NCI-H1417 treated with DMSO at 0.1 percent for 48 hours (cell line): ENCODE results near the gene SUSD6.
"Not testable (repeated sequence)": the region's sequence is repeated elsewhere in the genome, so short reads cannot be mapped to it uniquely, and the experiment has no call there.

Experiments
- DNase-seq: peaks from one replicate; lab custom pipeline; 2025; lab: John Stamatoyannopoulos, UW

Gene SUSD6

GRCh38 chr14:69620981-69621380 is 9.6 kb downstream of the SUSD6 start:
- DNase-seq, result no peak

DNA sequence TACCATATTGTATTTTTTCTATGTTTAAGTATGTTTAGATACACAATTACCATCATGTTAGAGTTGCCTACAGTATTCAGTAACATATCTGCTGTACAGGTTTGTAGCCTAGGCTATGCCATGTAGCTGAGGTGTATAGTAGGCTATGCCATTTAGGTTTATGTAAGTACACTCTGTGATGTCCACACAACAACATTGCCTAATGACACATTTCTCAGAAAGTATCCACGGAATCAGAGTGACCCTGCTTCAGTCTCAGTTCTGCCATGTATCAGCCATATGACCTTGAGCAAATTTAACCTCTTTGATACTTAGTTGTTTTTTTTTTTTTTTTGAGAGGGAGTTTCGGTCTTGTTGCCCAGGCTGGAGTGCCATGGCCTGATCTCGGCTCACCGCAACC is 12.7 kb downstream of the SUSD6 start:
- no peak for DNase-seq

DNA sequence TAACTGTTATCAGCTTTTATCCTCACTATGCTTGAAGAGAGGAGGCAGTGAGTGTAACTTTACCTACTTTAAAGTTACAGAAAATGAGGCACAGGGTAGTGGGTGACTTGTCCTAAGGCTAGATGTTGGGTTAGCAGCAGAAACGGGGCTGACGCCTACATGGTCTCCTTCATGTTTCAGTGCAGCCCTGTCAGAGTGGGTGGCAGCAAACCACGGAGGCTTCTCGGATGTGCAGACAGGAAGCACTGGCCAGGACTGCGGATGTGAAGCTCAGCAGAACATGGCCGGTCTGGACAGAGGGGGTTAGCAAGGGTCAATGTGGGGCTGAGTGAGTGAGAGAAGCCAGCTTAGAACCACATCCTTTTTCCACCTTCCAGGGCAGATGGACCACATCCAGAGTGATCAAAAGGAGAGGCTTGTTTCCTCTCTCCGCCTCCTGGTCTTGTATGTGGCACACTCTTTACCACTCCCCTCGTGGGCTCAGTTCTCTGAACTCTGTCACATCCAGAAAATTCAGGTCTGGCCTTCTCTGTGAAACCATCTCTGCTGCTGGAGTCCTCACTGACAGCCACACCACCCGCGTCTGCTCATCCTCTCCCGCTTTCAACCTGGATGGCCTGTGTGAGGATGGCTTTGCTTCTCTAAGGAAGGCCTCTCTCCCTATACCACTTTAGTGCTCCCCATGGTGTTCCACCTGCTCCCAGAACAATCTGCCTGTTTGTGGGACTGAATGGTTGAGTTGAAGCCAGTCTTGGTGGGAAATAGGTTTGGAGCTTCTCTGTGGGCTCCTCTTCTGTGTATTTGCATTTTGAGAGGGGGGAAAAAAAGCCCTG is 14.1 kb downstream of the SUSD6 start:
- DNase-seq, result no peak

- no peak for DNase-seq
Measured at GRCh38 chr14:69626132-69626500, 14.7 kb downstream of the SUSD6 start.

GRCh38 chr14:69629225-69630127 is 18.1 kb downstream of the SUSD6 start:
- DNase-seq, result no peak

DNA sequence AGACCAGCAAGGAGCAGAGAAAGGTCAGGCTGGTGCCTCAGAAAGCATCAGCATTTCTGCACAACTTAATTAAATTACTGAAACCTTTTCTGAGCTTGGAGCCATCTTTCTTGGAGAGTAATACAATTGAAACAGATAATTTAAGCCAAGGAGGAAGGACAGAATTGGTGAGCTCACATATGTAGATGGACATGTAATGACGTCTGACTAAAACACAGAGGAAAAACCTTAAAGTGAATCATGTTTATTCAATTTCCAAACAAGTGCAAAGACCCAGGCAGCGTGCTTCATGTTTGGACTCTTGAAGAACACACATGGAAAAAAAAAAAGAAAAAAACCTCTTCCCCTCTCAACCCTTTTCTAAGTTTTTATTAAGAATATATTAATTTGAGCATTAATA is 19.0 kb downstream of the SUSD6 start:
- no peak for DNase-seq

- DNase-seq, result no peak
Measured at GRCh38 chr14:69631509-69631908, 20.1 kb downstream of the SUSD6 start.

DNA sequence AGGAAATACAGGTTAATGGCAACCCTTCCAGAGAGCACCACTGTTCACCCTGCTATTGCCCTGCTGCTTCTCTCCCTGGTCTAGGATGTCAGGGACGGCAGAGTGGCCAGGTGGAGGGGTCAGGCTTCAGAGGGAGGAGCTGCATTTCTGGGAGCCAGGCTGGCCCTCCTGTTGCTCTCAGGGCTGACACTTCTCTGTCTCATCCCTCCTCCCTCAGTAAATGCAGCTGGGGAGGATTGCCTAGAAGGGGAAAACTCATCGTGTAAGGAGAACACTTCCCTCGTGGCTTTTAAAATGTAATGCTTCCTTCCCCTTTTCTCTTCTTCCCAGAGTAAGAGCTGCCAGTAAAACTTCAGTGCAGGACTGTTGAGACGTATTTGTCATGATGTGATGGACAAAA is 20.8 kb downstream of the SUSD6 start:
- DNase-seq, result no peak

- DNase-seq, result no peak
Measured at GRCh38 chr14:69632593-69633151, 21.3 kb downstream of the SUSD6 start.

DNA sequence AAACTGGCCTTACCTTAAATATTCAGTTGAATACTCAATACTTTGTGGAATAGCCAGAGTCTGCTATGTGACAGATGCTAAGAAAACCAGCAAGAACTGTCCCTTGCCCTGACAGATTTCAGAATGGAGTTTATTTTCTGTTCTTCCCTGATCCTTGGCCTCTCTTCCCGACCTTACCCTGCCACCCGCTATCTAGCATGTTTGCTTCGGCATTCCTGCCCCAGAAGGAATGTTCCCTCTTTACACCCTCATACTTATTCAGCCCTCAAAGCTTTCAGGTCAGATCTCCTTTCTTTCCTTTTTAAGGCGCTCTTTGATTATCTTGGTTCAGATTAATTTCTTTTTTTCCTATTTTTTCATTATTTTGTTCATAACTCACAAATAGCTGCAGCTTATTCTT is 21.8 kb downstream of the SUSD6 start:
- no peak for DNase-seq

DNA sequence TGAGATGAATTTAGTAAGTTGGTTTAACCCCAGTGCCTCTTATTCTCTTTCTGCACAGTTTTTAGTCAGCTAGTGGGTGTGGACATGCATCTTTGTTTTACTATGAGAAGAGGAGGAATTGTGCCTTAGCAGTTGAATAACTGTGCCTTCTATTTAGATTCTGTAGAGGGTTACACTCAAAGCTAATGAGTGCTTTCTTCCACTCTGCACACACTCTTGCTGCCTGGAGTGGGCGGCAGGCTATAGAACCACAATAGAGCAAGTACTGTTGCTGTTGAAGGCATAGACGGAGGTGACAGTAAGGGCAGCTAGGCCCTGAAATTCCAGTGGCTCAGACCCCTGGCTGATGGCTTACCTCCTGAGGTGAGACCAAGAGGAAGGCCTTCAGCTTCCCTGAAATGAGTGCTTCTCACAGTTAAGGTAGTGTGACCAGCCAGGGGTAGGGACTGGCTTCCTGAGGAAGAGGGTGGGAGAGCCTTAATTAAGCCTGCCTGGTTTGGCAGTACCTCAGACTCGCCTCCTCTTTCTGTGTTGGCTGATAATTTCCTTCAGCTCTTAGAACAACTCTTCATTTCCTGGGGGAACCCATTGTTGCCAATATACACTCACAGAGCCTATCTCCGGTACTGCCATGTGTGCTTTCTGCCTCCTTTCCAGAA is 24.7 kb downstream of the SUSD6 start:
- no peak for DNase-seq

- no peak for DNase-seq
Measured at GRCh38 chr14:69636718-69637480, 25.5 kb downstream of the SUSD6 start.

- no peak for DNase-seq
Measured at GRCh38 chr14:69637503-69638031, 26.2 kb downstream of the SUSD6 start.

DNA sequence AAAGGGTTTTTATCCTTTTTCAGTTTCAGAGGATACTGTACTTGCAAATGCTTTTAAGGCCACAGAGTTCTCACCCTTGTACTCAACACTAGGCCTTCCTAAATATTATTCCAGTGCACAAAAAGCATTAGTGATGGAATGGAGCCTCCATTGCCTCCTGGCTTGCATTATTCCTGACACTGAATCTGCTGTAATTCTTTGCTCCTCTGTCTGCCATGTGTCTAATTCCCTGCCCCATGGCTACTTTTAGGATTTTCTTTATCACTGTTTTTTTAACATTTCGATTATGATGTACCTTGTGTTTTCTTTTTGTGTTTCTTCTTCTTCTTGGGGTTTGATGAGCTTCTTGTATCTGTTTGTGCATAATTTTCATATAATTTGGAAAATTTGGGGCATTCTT is 29.5 kb downstream of the SUSD6 start:
- DNase-seq, result no peak

GRCh38 chr14:69642212-69642793 is 30.9 kb downstream of the SUSD6 start:
- not testable (repeated sequence) for DNase-seq

- DNase-seq, result peak; percentile 88
Measured at GRCh38 chr14:69643430-69644200, 32.2 kb downstream of the SUSD6 start.

GRCh38 chr14:69644814-69645213 is 33.4 kb downstream of the SUSD6 start:
- no peak for DNase-seq

GRCh38 chr14:69647213-69647612 is 35.8 kb downstream of the SUSD6 start:
- DNase-seq, result no peak

DNA sequence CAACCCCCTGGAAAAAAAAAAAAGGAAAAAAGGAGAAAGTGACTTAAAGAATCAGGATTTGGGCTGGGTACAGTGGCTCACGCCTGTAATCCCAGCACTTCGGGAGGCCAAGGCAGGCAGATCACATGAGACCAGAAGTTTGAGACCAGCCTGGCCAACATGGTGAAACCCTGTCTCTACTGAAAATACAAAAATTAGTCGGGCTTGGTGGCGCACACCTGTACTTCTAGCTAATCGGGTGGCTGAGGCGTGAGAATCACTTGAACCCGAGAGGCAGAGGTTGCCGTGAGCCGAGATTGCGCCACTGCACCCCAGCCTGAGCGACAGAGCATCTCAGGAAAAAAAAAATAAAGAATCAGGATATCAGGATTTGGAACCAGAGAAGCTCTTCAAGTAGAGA is 36.2 kb downstream of the SUSD6 start:
- not testable (repeated sequence) for DNase-seq
